Tibial artery (tissue), 4 donors: Measurements from ENCODE around the gene C11orf42.
A peak's percentile ranks its signal among the peaks of the same experiment; 100 is the strongest.

ENCODE experiments used
- DNase-seq, 2 donors: peaks; one replicate each; pipeline ENCODE4 v3.0.0-alpha.2; 2019
- H3K27ac ChIP-seq, 2 donors: fragments of 200-600 bp; sonication (generic) in 1 of 2; 1 replicate in 1 of 2; 2 replicates in 1 of 2; pipeline ENCODE4 v1.5.1; 2018 to 2019; ENCODE audit warnings: mild to moderate bottlenecking in 1 of 2
- H3K27me3 ChIP-seq, 2 donors: fragments of 200-600 bp; sonication (generic) in 1 of 2; one replicate each; pipeline versions ENCODE4 v1.5.1 to v1.6.0; 2016 to 2019
- H3K36me3 ChIP-seq, 3 donors: fragments of 200-600 bp; sonication (generic) in 2 of 3; one replicate each; pipeline ENCODE4 v1.5.1; 2016 to 2019; ENCODE audit warnings: mild to moderate bottlenecking in 2 of 3
- H3K4me1 ChIP-seq, 4 donors: fragments of 200-600 bp; sonication (generic) in 2 of 4; 1 replicate in 3 of 4; 2 replicates in 1 of 4; pipeline ENCODE4 v1.5.1; 2016 to 2019
- H3K4me3 ChIP-seq, 2 donors: fragments of 200-600 bp; sonication (generic) in 1 of 2; 1 replicate in 1 of 2; 2 replicates in 1 of 2; pipeline ENCODE4 v1.5.1; 2018 to 2019; ENCODE audit warnings: mild to moderate bottlenecking in 2 of 2
- H3K9me3 ChIP-seq, 3 donors: fragments of 200-600 bp; sonication (generic) in 1 of 3; one replicate each; pipeline ENCODE4 v1.5.1; 2016 to 2019
- intact Hi-C: fragments of 100-400 bp; cut with DNase I; formaldehyde crosslinking; loops from one replicate; pipeline ENCODE4 v1.15.0; 2023; ENCODE audit warnings: low total_unique reads
- TF ChIP-seq, protein P1 (sequence below), 2 experiments: fragments of 200-600 bp in 1 of 2; fragments of 450-650 bp in 1 of 2; IDR thresholded peaks; one replicate each; pipeline ENCODE4 v1.5.1; 2017 to 2019; ENCODE audit warnings: antibody characterized with exemption in 2 of 2, mild to moderate bottlenecking in 1 of 2, moderate library complexity in 1 of 2

The C11orf42 gene

DNA sequence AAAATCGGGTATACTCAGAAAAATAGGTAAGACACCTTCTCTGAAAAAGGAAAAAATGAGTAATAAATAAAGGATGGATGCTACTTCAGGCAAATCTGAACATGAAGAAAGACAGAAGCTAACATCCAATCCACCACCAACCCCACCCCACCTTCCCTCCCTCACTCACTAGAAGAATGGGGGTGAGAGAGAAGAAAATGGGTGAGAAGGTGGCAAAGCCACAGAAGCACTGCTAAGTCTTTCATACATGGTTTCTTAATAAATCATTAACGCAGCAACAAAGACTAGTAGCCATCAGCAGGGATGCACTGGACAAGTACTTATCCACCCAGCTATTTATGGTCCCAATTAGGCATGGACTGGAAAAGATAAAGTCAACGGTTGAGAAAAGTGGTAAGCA, 23.2 kb downstream of the C11orf42 start:
- DNase-seq: no peak

DNA sequence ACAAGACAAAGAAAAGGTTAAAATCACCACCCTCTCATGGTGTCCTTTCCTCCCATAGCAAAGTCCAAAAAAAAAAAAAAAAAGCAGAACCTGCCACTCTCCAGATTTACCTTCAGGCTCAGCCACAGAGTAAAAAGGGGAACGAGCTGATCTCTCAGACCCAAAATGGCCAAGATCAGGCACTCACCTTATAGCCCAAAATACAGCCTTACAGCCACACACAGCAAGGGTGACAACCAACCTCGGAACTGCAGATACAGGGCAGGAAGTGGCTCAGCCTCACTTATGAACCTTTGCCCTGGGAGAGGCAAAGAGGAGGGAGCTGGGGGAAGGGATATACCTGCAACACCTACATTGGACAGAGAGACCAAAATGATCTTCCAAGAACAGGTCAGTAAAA, 24.6 kb downstream of the C11orf42 start:
- DNase-seq: no peak
- Histone ChIP-seq H3K4me1 (peaks cover 0 to 23% (median 15%) of the 10 kb centered on the region in 4 donors), H3K9me3 (no peaks in the 10 kb centered on the region), H3K27me3 (no peaks in the 10 kb centered on the region), H3K36me3 (peaks cover 0 to 8% (median 0%) of the 10 kb centered on the region in 3 donors), H3K4me3 (no peak overlapping the region), H3K27ac (no peak overlapping the region)
- TF ChIP-seq, protein P1, sequence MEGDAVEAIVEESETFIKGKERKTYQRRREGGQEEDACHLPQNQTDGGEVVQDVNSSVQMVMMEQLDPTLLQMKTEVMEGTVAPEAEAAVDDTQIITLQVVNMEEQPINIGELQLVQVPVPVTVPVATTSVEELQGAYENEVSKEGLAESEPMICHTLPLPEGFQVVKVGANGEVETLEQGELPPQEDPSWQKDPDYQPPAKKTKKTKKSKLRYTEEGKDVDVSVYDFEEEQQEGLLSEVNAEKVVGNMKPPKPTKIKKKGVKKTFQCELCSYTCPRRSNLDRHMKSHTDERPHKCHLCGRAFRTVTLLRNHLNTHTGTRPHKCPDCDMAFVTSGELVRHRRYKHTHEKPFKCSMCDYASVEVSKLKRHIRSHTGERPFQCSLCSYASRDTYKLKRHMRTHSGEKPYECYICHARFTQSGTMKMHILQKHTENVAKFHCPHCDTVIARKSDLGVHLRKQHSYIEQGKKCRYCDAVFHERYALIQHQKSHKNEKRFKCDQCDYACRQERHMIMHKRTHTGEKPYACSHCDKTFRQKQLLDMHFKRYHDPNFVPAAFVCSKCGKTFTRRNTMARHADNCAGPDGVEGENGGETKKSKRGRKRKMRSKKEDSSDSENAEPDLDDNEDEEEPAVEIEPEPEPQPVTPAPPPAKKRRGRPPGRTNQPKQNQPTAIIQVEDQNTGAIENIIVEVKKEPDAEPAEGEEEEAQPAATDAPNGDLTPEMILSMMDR (IDR thresholded peaks at IDR 0.05): no peak
- intact Hi-C loops: loop anchor here (5.0 kb wide), 1 partner anchor 533 kb away; no protein-coding TSS in a partner anchor

More for the DNA sequence above, 23.2 kb downstream of the C11orf42 start:
- no peak overlapping the region for H3K4me3 ChIP-seq
- no peaks in the 10 kb centered on the region for H3K27me3 ChIP-seq
- no peaks in the 10 kb centered on the region for H3K9me3 ChIP-seq
- TF ChIP-seq, protein P1 (IDR thresholded peaks at IDR 0.05): no peak
- intact Hi-C loops: loop anchor here (5.0 kb wide), 1 partner anchor 531 kb away; no protein-coding TSS in a partner anchor
- H3K27ac ChIP-seq: no peak overlapping the region
- peaks cover 0 to 17% (median 10%) of the 10 kb centered on the region in 4 donors for H3K4me1 ChIP-seq
- H3K36me3 ChIP-seq: peaks cover 10 to 19% (median 10%) of the 10 kb centered on the region in 3 donors

DNA sequence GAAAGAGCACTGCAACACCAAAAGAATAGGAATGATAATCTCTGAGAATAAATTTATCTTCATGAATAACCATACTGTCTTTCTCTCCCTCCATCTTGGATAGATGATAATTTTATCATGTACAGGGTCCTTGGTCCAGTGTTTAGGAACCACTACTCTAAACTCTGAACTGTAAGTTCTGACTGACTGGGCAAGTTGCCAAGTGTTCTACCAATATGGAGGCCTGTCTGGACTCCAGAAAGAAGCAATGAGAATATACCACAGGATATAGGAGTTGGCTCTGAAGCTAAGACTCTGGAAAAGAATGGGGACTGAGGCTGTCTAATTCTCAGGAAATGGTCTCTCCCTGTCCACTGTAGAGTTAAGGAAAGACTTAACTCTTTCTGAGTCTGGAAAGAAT, 27.5 kb downstream of the C11orf42 start:
- DNase-seq: no peak
- Histone ChIP-seq H3K9me3 (no peaks in the 10 kb centered on the region), H3K27ac (no peak overlapping the region), H3K4me3 (no peak overlapping the region), H3K4me1 (peaks cover 0 to 18% (median 14%) of the 10 kb centered on the region in 4 donors), H3K27me3 (no peaks in the 10 kb centered on the region), H3K36me3 (peaks cover 0 to 8% (median 0%) of the 10 kb centered on the region in 3 donors)
- TF ChIP-seq, protein P1 (IDR thresholded peaks at IDR 0.05): no peak
- intact Hi-C loops: no loop called here

DNA sequence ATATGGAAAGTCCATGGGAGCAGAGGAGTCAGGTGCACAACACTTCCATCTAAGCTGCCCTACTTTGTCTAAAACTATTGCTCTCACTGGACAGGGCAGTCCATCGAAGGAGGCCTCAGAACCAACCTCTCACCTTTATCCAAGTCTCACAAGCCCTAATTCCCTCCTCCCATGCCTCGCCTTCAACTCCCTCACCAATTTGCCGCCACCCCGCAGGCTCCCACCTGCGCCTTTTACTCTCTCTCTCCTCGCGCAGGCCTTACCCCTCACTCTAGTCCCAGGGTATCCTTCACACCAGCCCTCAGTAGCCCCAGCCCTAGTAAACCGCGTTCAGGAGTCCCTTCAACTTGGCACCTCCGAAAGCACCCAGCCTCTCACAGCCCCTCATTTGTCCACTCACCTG, 28.6 kb downstream of the C11orf42 start:
- Histone ChIP-seq H3K4me3 (peak overlapping the region; percentile 78 to 81), H3K27ac (peak overlapping the region; percentile 82 to 87), H3K4me1 (peaks cover 0 to 18% (median 14%) of the 10 kb centered on the region in 4 donors), H3K9me3 (no peaks in the 10 kb centered on the region), H3K36me3 (no peaks in the 10 kb centered on the region), H3K27me3 (no peaks in the 10 kb centered on the region)
- DNase-seq: no peak
- intact Hi-C loops: no loop called here
- TF ChIP-seq, protein P1 (IDR thresholded peaks at IDR 0.05): no peak

DNA sequence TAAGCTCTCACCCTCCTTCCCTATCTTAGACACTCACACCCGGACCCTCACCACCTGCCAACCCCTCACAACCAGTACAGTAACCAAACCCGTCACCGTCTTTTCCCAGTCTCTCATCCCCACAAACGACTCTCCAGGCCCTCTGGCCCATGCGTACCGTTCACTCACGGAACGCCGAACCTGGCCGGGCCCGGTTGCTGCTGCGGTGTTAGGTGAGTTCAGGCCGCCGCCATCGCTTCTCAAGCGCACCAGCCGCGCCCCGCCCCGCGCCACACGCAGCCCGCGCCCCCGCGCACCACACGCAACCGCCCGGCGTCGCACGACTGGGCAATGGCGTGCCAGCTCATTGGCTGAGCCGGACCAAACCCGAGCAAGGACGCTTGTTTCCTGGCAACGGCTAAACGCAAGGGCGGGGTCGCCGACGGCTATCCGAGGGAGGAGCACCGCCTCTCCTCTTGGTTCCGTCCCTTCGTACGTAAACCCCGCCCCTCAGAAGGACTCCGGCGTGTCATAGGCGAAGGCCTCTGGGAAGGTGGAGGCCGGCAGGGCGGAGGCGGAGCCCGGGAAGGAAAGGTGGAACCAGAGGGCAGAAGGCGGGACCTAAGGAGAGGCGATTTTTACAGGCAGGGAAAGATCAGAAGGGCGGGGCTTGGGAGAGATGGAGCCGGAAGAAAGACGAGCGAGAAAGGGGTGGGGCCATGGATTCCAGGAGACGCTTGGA, 29.2 kb downstream of the C11orf42 start, which contains the start of gene FHIP1B:
TSS of gene FHIP1B (minus strand) at position 250 of the 721 bp plus-strand sequence. CDS start 10,120 bp downstream, outside the sequence.
- H3K27me3 ChIP-seq: no peaks in the 10 kb centered on the region
- H3K36me3 ChIP-seq: no peaks in the 10 kb centered on the region
- TF ChIP-seq, protein P1 (IDR thresholded peaks at IDR 0.05): no peak
- peak within 1 kb of the TSS; percentile 78 to 81 for H3K4me3 ChIP-seq
- intact Hi-C loops: no loop called here
- peak; percentile 100 for DNase-seq
- H3K4me1 ChIP-seq: peaks cover 0 to 18% (median 14%) of the 10 kb centered on the region in 4 donors
- H3K27ac ChIP-seq: peak within 1 kb of the TSS; percentile 84 to 87
- H3K9me3 ChIP-seq: no peaks in the 10 kb centered on the region
